Measurements from ENCODE around the gene EDEM2.
"Not testable (repeated sequence)": the region's sequence is repeated elsewhere in the genome, so short reads cannot be mapped to it uniquely, and the experiment has no call there.

Gene EDEM2

DNA sequence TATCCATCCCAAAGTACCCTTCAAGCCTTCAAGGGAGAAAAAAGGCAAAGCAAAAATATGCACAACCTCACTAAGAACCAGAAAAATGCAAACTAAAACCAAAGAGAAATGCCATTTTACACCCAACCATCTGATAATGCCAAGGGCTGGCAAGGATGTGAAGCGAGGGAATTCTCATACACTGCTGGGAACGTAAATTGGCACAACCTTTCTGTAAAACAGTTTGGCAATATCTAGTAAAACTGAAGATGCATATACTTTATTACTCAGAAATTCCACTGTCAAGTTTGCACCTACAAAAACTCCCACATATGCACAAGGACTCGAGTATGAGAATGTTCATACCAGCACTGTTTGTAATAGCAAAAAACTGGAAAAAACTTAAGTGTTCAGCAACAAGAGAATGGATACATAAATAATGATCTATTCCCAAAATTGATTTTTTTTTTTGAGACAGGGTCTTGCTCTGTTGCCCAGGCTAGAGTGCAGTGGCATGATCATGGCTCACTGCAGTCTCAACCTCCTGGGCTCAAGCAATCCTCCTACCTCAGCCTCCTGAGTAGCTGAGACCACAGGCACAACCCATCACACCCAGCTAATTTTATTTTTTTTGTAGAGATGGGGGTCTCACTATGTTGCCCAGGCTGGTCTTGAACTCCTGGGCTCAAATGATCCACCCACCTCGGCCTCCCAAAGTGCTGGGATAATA, 21.7 kb upstream of the EDEM2 start:
- not testable (repeated sequence) for FAIRE-seq

DNA sequence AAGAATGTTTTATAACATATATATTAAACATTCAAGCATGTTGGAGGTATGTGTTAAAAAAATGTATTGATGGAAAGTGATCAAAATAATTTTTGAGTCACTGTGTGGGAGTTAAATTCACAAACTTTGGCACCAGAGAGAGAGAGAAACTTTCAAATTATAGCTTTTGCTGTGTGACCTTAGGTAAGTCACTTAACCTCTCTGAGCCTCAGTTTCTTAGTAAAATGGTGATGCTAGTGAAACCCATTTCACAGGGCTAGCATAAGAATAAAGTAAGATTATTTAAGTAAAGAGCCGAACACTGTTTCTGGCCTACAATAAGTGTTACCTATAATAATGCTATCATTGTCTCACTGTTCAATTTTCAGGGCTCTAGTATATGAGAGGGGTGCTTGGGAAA, 20.7 kb upstream of the EDEM2 start:
- FAIRE-seq: no peak

DNA sequence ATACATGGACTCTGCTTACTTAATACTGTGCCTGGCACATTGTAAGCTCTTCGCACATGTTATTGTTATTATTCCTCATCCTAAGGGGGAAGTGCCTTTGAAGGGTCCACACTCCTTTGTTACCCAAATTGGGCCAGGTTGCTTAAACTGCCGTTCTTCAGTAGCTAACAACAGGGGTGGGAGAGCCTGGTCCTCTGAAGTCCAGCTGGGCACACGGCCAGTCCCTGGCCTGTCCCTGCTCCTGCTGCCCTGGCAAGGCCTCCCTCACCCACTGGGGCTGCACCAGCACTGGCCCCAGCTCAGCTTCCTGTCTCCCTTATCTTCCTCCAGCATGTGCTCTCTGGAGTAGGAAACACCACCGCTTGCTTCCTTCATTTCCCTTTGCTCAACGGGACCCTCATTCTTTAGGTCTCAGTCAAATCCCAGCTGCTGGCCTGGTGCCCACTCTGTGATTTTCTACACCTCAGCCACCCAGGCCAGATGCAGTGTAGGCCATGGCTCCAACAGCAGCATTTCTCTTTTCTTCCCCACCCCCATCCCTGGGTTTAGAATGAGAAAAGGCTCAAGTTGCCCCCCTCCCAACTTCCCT, 19.2 kb upstream of the EDEM2 start:
- FAIRE-seq: no peak

DNA sequence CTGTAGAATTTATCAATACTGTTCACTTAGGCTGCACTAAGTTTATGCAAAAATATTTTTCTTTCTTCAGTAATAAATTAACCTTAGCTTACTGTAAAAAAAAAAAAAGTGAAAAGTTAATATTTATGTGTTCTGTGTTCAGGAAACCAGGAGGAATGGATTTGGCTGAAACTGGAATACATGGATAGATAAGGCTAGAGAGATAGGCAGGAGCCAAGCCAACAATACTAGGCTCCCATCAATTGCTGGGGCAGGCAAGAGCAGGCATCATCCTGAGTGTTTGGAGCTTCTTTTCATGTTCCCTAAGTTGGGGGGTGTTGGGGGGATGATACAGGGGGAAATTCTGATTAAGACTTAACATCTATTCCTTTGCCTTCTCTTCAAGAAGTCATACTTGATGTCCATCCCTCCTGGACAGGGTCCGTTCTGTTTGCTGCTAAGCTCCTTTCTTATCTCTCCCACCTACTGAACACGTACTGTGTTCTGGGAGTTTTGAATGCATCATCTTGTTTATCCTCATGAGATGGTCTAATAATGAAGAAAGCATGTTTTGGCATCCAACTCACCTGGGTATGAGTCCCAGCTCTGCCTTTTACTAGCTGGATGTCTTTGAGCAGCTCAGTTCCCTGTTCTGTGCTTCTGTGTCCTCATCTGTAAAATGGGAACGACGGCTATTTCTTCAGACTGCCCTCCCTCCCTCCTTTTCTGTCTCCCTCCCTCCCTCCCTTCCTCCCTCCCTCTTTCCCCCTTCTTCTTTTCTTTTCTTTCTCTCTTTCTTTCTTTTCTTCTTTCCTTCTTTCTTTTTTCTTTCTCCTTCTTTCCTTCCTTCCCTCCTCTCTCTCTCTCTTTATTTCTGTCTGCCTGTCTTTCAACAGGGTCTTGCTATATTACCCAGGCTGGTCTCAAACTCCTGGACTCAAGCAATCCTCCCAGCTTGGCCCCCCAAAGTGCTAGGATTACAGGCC, 18.4 kb upstream of the EDEM2 start:
- no peak for FAIRE-seq

DNA sequence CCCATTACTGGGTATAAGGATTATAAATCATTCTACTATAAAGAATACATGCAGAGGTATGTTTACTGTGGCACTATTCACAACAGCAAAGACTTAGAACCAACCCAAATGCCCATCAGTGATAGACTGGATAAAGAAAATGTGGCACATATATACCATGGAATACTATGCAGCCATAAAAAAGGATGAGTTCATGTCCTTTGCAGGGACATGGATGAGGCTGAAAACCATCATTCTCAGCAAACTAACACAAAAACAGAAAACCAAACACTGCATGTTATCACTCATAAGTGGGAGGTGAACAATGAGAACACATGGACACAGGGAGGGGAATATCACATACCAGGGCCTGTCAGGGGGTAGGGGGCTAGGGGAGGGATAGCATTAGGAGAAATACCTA, 17.4 kb upstream of the EDEM2 start:
- FAIRE-seq: not testable (repeated sequence)

DNA sequence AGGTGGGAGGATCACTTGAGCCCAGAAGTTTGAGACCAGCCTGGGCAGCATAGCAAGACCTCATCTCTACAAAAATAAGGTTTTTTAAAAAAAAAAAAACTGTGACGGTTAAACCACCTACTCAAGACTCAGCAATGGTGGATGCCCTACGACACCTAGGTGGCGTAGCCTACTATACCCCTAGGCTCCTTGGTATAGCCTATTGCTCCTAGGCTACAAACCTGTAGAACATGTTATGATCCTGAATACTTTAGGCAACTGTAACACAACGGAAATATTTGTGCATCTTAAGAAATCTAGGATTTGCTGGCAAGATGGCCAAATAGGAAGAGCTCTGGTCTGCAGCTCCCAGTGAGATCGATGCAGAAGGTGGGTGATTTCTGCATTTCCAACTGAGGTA, 13.2 kb upstream of the EDEM2 start:
- FAIRE-seq: not testable (repeated sequence)

DNA sequence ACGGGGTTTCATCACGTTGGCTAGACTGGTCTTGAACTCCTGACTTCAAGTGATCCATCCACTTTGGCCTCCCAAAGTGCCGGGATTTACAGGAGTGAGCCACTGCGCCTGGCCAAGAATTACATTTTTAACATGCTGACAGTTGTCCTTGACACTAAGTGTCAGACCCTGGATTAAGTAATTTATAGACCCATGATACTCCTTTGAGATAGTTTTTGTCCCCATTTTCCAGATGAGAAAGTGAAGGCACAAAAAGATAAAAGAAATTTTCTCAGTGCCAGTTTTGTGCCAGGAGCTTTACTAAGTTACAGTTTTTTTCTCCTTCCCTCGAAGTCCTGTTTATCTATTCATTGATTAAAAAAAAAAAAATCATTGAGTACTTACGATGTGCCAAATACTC, 9.8 kb upstream of the EDEM2 start:
- FAIRE-seq: no peak

DNA sequence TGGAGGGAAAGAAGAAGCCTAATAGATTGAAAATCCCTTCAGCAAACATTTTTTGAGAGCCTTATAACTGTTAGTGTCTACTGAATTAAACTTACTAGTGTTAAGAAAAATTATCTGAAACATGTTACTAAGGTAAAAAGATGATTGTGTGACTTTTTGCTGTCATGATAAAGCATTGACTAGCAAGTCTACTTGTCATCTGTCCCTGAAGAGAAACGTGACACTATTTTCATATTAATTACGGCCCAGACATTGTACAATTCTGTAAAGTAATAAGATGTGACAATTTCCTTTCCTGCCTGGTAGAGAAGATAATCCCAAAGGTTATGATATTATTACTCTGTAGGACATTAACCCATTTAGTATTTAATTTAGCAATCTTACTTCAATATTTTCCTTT, 8.8 kb upstream of the EDEM2 start:
- no peak for FAIRE-seq

DNA sequence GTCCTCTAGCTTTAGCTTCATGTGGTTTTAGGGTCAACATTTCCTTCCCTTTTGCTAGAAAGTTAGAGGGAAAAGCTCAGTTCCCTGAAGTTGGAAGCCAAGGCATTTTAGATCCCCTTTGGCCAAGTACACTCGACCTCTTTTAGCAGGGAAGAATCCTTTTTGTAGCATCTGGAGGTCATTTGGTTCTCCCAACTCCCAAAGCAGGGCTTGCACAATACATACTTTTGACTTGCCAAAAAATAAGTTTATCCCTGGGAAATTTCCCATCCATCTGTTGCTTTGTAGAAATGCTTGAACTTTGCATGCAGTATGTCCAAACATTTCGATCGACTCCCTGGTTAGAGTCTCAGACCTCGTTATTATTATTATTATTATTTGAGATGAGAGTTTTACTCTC, 4.6 kb upstream of the EDEM2 start:
- no peak for FAIRE-seq

DNA sequence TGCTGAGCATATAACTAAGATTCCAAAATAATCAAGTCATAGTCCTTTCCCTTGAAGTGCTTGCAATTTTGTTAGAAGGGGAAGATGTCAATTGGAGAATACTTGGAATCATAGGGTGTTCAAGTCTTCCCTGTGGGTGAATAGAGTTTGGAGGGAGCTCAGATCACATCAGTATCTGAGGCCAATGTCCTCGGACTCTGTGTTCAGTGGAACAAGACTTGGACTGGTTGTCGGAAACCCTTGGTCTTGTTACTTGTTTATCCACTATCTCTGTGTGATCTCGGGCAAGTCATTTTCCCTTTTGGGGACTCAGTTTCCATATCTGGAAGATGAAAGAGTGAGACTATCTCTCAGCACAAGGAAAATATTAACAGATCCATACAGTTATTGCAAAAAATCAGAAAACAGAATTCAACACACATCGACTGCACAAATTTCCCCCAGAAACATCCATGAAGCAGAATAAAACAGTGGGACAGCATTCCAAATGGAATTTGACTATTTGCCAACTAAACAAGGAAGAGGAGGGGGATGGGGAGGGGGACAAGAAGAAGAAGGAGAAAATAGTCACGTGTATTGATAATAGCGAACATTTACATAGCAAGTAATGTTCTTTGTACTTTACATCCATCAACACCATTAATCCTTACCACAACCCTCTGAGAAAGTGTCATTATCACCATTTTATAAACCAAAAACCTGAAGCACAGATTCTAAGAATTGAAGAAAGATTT, 3.9 kb upstream of the EDEM2 start:
- FAIRE-seq: no peak

DNA sequence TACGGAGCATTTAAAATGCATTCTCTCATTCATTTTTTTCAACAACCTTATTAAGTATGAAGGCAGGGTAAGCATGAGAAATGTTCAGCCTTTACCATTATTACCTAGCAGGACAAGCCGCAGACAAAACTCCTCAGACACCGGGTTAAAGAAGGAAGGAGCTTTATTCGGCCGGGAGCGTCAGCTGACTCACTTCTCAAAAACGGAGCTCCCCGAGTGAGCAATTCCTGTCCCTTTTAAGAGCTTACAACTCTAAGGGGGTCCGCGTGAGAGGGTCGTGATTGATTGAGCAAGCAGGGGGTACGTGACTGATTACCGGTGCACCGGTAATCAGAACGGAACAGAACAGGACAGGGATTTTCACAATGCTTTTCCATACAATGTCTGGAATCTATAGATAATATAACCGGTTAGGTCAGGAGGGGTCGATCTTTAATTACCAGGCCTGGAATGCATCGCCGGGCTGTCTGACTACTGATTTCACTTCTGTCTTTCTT, 487 bp upstream of the EDEM2 start:
- not testable (repeated sequence) for FAIRE-seq

DNA sequence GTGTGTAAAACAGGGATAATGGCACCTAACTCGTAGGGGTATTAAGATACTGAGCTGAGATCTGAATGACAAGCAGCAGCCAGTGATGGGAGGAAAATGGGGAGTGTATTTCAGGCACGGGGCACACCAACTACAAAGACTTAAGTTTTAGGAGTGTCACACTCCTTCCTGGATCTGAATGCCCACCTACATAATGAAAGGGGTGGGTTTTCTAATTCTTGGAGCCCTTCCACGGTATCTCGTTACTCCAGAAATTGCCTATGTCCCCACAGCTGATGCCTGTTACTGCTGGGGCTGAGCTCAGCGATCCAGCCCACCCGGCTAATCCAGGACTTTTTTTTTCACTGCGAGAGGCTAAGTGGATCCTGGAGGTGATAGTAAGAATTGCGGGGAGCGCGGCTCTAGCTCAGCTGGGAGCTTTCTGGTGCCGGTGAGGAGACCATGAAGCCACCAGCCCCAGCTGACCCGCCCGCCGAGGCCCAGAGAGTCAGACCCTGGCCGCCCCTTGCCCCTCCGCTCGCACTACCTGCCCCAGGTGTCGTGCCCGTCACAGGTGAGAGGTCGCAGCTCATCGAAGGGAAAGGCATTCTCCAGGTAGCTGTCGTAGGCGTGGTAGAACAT, 727 bp downstream of the EDEM2 start:
- no peak for FAIRE-seq

DNA sequence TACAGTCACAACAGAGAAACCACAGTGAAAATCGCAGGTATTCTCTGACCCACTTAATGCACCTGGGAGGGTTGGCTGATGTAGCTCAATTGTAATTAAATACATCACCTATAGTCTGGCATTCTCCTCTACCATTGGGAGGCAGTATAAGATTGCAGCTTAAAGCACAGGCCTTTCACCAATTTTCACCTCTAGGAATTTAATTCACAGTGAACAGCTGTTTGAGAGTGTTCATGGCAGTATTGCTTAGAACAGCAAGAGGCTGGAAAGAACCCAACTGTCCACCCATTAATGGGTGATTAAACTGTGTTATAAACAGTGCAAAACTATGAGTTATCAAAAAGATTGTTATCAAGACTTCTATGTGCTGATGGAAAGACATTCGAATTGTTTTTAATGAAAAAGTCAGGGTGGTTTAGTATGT, 2.0 kb downstream of the EDEM2 start:
- FAIRE-seq: no peak

DNA sequence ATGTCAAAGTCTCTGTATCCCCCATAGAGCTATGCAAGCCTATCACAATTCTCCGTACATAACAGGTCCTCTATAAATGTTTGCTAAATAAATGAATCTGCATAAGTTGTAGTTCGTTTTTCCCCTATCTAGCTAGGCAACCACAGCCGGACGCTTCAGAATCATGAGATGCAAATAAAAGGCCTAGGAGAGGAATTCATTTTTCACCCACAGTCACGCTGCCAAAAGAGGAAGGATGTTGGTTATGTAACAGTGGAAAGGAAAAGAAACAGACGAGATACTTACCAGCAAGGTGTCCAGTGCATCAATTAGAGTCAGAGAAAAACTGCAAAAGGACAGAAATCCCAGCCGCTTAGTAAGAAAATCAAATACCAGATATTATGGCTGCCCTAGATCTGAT, 2.4 kb downstream of the EDEM2 start:
- FAIRE-seq: no peak

DNA sequence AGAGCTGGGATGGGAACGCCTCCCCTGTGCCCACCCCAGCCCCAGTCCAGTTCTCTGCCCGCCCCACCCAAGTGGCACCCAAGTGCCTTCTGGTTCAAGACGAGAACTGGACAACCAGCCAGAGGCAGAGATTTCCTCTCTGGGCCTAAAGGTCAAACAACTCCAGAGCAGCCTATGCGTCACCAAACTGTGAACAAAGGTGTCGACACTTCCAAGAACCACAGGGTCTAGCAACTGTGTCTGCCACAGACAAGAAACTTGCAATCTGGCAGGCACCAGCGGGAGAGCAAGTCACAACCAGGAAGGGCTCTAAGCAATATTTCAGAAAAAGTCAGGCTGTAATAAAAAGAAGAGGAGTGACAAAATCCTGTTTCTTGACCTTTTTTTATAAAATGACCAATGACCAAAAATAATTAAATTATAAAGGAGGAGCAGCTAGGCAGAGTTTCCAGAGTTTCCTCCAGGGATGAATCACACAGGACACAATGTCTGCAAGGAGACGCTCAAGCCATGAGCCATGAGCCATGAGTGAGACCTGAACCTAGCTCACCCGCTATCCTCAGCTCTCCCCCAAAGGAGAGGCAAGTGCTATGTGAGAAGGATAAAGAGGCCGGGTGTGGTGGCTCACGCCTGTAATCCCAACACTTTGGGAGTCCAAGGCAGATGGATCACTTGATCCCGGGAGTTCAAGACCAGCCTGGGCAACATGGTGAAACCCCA, 11.1 kb downstream of the EDEM2 start:
- FAIRE-seq: no peak

DNA sequence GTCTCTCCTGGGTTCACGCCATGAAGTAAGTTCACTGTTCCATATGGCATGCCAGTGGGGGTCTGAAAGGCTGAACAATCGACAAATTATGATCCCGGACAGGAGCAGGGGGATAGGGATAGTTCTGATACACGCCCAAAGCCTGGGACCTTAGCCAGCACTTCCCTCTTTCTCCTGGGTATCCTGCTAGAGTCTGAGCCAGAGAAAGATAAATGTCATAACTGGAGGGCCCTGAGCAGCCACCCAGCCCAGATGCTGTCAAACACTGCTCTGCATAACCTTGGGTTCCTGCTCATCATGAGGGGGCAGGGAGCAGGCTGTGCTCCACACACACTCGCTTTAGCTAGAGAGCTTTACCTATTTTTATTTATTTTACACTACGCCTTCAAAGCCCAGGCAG, 12.3 kb downstream of the EDEM2 start:
- no peak for FAIRE-seq

DNA sequence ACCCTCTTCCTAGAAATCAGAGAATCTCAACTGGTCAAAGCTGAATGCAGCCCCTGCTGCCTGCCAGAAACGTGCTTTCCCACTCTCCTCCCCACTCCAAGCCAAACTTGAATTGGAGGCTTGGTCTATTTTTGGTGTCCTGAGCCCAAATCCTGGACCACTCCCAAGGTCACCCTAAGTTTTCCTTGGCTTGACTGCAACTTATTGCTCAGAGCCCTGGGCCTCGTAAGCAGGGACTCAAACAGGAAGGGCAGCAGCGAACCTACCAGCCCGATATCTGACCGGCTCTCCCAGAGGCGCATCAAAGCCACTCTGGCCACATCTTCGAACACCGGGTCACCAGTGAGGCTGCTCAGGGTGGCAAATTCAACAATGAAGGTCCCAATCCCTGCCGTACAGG, 12.7 kb downstream of the EDEM2 start:
- FAIRE-seq: no peak

DNA sequence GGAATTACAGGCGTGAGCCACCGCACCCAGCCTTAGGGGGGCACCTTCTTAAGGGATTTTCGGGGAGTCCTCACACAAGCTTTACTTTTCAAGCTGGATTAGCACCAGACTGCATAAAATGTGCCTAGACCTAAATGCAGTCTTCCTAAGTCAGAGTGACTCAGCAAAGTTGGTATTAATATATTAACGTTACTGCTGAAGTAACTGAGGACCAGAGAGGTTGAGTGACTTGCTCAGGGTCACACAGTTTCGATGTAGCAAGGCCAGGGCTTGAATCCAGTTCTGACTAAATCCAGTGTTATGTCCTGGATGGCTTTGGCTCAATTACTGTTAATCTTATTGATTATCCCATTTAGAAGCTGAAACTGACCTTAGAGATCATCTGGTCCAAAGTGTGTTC, 13.4 kb downstream of the EDEM2 start:
- no peak for FAIRE-seq

DNA sequence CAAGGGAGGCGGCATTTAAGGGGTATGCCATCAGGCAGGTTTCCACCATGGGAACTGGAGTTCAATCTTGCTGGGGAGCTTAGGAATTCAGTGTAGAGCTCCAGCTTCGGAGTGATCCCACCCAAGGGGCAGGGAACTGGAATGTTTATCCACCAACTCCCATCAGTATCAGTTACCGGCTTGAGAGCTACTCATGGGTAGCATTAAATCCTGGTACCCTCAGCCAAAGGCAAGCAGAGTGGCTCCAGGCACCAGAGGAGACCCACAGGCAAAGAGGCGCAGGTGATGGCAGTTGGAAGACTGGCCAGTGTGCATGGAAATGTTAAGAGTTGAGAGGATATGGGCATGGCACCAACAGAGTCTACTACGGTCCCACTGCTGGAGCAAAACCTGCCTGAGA, 14.1 kb downstream of the EDEM2 start:
- no peak for FAIRE-seq

DNA sequence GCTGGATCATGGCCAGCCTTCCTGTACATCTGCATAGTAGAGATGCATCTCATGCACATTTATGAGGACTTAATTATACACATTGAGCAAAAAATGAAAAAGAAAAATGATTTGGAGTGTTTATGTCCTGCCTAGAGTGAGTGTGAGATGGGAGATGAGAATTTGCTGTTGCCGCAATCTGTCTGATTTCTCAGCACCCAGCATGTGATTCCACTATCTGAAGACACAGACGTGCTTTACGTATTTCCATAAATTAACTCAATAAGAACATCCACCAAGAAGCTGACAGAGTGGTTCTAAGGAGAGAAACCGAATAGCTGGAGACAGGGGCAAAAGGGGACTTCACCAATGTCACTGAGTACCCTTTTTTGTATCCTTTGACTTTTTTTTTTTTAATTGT, 15.2 kb downstream of the EDEM2 start:
- FAIRE-seq: no peak

DNA sequence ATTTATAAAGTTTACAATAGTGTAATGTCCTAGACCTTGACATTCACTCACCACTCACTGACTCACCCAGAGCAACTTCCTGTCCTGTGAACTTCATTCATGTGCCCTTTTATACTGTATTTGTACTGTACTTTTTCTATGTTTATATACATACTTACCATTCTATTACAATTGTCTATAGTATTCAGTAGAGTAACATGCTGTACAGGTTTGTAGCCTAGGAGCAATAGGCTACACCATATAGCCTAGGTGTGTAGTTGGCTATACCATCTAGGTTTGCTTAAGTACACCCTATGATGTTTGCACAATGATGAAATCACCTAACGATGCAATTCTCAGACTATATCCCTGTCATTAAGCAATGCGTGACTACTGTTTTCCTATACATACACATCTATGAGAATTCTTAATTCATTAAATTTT, 17.5 kb downstream of the EDEM2 start:
- FAIRE-seq: no peak

DNA sequence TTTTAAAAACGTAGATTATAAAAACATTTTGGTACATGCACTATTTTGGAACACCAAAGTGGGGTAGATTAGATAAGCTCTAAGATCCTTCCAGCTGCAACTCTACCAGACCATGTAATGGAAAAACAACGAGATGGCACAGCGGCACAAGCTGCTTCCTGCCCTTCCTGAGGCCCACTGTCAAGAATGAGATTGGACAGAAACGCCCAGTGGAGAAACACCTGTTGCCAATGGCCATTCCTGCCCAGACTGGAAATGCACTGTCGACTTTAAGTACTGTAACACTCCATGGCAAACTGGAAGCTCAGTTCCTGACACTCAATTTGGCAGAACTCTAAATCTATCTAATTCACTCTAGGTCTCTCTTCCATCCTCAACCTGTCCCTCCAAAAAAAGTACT, 21.4 kb downstream of the EDEM2 start:
- no peak for FAIRE-seq

Measured in TTC549 (cell line).